Panc1 (cell line): ENCODE results near the gene BATF3.

Source experiments
- CTCF ChIP-seq: fragments of 450-650 bp; IDR thresholded peaks from 2 replicates; pipeline ENCODE4 v1.5.1; 2017; ENCODE audit warnings: mild to moderate bottlenecking
- REST ChIP-seq, 2 experiments: IDR thresholded peaks; 2 replicates each; pipeline ENCODE4 v1.6.1; 2011 to 2012; ENCODE audit warnings: low read depth in 2 of 2, control low read depth in 1 of 2, low read length in 1 of 2, mild to moderate bottlenecking in 1 of 2, moderate library complexity in 1 of 2; ENCODE audit not compliant: insufficient read depth in 1 of 2

- TF ChIP-seq CTCF = no peak
- no peak for TF ChIP-seq REST (IDR thresholded peaks at IDR 0.05; ENCODE audit: insufficient read depth in 1 of 2, low read depth in 2 of 2, low read length in 1 of 2)
Measured at GRCh38 chr1:212689196-212689725, 10.4 kb downstream of the BATF3 start.
